Left ventricle myocardium inferior (tissue), 1 donor: Measurements from ENCODE around the gene KISS1. TPM values are rescaled to one million over a fixed set of nuclear protein-coding genes. Genes with fewer than 3 reads are reported as not detected.

Experiments used
- DNase-seq: peaks from one replicate; pipeline ENCODE4 v3.0.0-alpha.2; 2020
- H3K27ac ChIP-seq: fragments of 200-600 bp; replicated peaks from 2 replicates; pipeline ENCODE4 v1.8.0; 2021
- H3K27me3 ChIP-seq: fragments of 200-600 bp; 2 replicates; pipeline ENCODE4 v1.8.0; 2021; ENCODE audit warnings: low read depth
- H3K36me3 ChIP-seq: fragments of 200-600 bp; 2 replicates; pipeline ENCODE4 v1.8.0; 2021
- H3K4me1 ChIP-seq: fragments of 200-600 bp; 2 replicates; pipeline ENCODE4 v1.8.0; 2021
- H3K4me3 ChIP-seq: fragments of 200-600 bp; 2 replicates; pipeline ENCODE4 v1.8.0; 2021; ENCODE audit warnings: mild to moderate bottlenecking, moderate library complexity
- H3K9me3 ChIP-seq: fragments of 200-600 bp; replicated peaks from 2 replicates; pipeline ENCODE4 v1.8.0; 2021
- CTCF ChIP-seq: fragments of 200-600 bp; IDR thresholded peaks from 2 replicates; pipeline ENCODE4 v1.8.0; 2021; ENCODE audit warnings: antibody characterized with exemption, mild to moderate bottlenecking, borderline replicate concordance
- intact Hi-C: fragments of 100-400 bp; cut with micrococcal nuclease; formaldehyde crosslinking; loops from one replicate; pipeline ENCODE4 v1.11.0; 2022
- total RNA-seq: library from RNA; stranded (reverse); fragmentation: NEBNext Ultra II Directional; extraction: Animal tissue kit (Norgen Biotek cat#: 25700); gene quantifications from one replicate; pipeline ENCODE4 v1.2.1, GENCODE V29; 2021
- donor health status: DM: no; HTN: yes; CAD: no; lungs with severe emphysema.

The KISS1 gene
- total RNA-seq, 1 donor from 2014 or later = not detected

GRCh38 chr1:204170494-204171155, 25.7 kb downstream of the KISS1 start:
- no peak overlapping the region for H3K27ac ChIP-seq
- no peak for TF ChIP-seq CTCF
- intact Hi-C loops = no loop called here
- no peak overlapping the region for H3K4me3 ChIP-seq
- H3K27me3 ChIP-seq = peaks cover 35% of the 10 kb centered on the region
- DNase-seq = no peak
- H3K36me3 ChIP-seq = no peaks in the 10 kb centered on the region
- H3K4me1 ChIP-seq = no peaks in the 10 kb centered on the region
- peaks cover 29% of the 10 kb centered on the region for H3K9me3 ChIP-seq

GRCh38 chr1:204169858-204170257, 26.4 kb downstream of the KISS1 start:
- no peaks in the 10 kb centered on the region for H3K4me1 ChIP-seq
- H3K9me3 ChIP-seq = peaks cover 29% of the 10 kb centered on the region
- no peak overlapping the region for H3K27ac ChIP-seq
- no peak overlapping the region for H3K4me3 ChIP-seq
- no peak for DNase-seq
- intact Hi-C loops = loop anchor here (10.0 kb wide), 1 partner anchor 225 kb away; no protein-coding TSS in a partner anchor
- no peaks in the 10 kb centered on the region for H3K36me3 ChIP-seq
- TF ChIP-seq CTCF = no peak
- H3K27me3 ChIP-seq = peaks cover 28% of the 10 kb centered on the region

GRCh38 chr1:204167730-204168129, 28.6 kb downstream of the KISS1 start:
- no peak overlapping the region for H3K4me3 ChIP-seq
- no peaks in the 10 kb centered on the region for H3K36me3 ChIP-seq
- H3K9me3 ChIP-seq = peaks cover 29% of the 10 kb centered on the region
- TF ChIP-seq CTCF = no peak
- peaks cover 15% of the 10 kb centered on the region for H3K27me3 ChIP-seq
- H3K4me1 ChIP-seq = no peaks in the 10 kb centered on the region
- no peak overlapping the region for H3K27ac ChIP-seq
- no peak for DNase-seq
- intact Hi-C loops = loop anchor here (10.0 kb wide), 1 partner anchor 227 kb away; no protein-coding TSS in a partner anchor

- no peak for TF ChIP-seq CTCF
- Histone ChIP-seq H3K36me3 (no peaks in the 10 kb centered on the region), H3K4me3 (no peak within 1 kb of the TSS), H3K27me3 (peaks cover 25% of the 10 kb centered on the region), H3K27ac (no peak within 1 kb of the TSS), H3K9me3 (peaks cover 29% of the 10 kb centered on the region), H3K4me1 (no peaks in the 10 kb centered on the region)
- intact Hi-C loops = loop anchor here (10.0 kb wide), 1 partner anchor 229 kb away; no protein-coding TSS in a partner anchor
- DNase-seq = no peak
These were observed 30.1 kb downstream of the KISS1 start, which contains the start of gene REN for GRCh38 chr1:204166219-204166618. TSS of gene REN (minus strand) at chr1:204166337. CDS start at chr1:204166293, 44 bp downstream.

- H3K27ac ChIP-seq = no peak overlapping the region
- DNase-seq = peak; percentile 78
- H3K36me3 ChIP-seq = no peaks in the 10 kb centered on the region
- no peaks in the 10 kb centered on the region for H3K4me1 ChIP-seq
- TF ChIP-seq CTCF = peak; percentile 100
- H3K4me3 ChIP-seq = no peak overlapping the region
- no peaks in the 10 kb centered on the region for H3K9me3 ChIP-seq
- intact Hi-C loops = loop anchor here (2.0 to 10.0 kb wide), 3 partner anchors 44 to 232 kb away; no protein-coding TSS in a partner anchor
- peaks cover 42% of the 10 kb centered on the region for H3K27me3 ChIP-seq
These were observed 33.7 kb downstream of the KISS1 start for GRCh38 chr1:204162494-204163074.
